Osteoblast (primary cell): ENCODE results near the gene KCTD21. TPM values are rescaled to one million over a fixed set of nuclear protein-coding genes. Genes with fewer than 3 reads are reported as not detected.
A peak's percentile ranks its signal among the peaks of the same experiment; 100 is the strongest.

Source experiments
- DNase-seq: peaks from one replicate; pipeline ENCODE4 v3.0.0; 2011; ENCODE audit warnings: low spot score, mixed read lengths; ENCODE audit not compliant: insufficient read length; ENCODE audit errors: missing footprints
- H2AFZ ChIP-seq: 2 replicates; pipeline ENCODE4 v1.6.0; 2011; ENCODE audit warnings: mild to moderate bottlenecking, low read length
- H3K27ac ChIP-seq: 2 replicates; pipeline ENCODE4 v1.5.1; 2011; ENCODE audit warnings: mild to moderate bottlenecking, low read depth, low read length, moderate library complexity
- H3K27me3 ChIP-seq: 2 replicates; pipeline ENCODE4 v1.6.0; 2012; ENCODE audit warnings: mild to moderate bottlenecking, control low read depth, inconsistent platforms, low read length, moderate library complexity; ENCODE audit not compliant: insufficient read depth
- H3K36me3 ChIP-seq: 2 replicates; pipeline ENCODE4 v1.5.1; 2011; ENCODE audit warnings: mild to moderate bottlenecking, low read length, control low read depth, moderate library complexity; ENCODE audit not compliant: insufficient read depth
- H3K4me1 ChIP-seq: 2 replicates; pipeline ENCODE4 v1.5.1; 2011; ENCODE audit warnings: mild to moderate bottlenecking, low read length, control low read depth, moderate library complexity; ENCODE audit not compliant: insufficient read depth
- H3K4me2 ChIP-seq: 2 replicates; pipeline ENCODE4 v1.6.0; 2011; ENCODE audit warnings: mild to moderate bottlenecking, low read length; ENCODE audit not compliant: insufficient read depth
- H3K4me3 ChIP-seq: fragments of 200-600 bp; sonication (generic); 3 replicates; pipeline ENCODE4 v1.5.1; 2012; ENCODE audit warnings: mild to moderate bottlenecking, low read length, inconsistent platforms; ENCODE audit not compliant: insufficient read depth
- H3K79me2 ChIP-seq: 2 replicates; pipeline ENCODE4 v1.6.0; 2012; ENCODE audit warnings: mild to moderate bottlenecking, low read length, control low read depth, inconsistent platforms; ENCODE audit not compliant: insufficient read depth
- H3K9me3 ChIP-seq: 2 replicates; pipeline ENCODE4 v1.5.1; 2011; ENCODE audit warnings: low read depth, low read length, control low read depth
- H4K20me1 ChIP-seq: 2 replicates; pipeline ENCODE4 v1.6.0; 2012; ENCODE audit warnings: mild to moderate bottlenecking, low read length, control low read depth; ENCODE audit not compliant: insufficient read depth
- total RNA-seq: library from RNA; depleted of rRNA; stranded (reverse); fragments of >200 nt; gene quantifications from 2 replicates; pipeline ENCODE4 v1.2.3, GENCODE V29; 2012
- TF ChIP-seq, protein P1 (sequence below): IDR thresholded peaks from 2 replicates; pipeline ENCODE4 v1.5.1; 2011; ENCODE audit warnings: mild to moderate bottlenecking, low read depth, low read length, moderate library complexity; ENCODE audit errors: extremely low read depth

The KCTD21 gene
- total RNA-seq, 1 donor, result 14.5 TPM

DNA sequence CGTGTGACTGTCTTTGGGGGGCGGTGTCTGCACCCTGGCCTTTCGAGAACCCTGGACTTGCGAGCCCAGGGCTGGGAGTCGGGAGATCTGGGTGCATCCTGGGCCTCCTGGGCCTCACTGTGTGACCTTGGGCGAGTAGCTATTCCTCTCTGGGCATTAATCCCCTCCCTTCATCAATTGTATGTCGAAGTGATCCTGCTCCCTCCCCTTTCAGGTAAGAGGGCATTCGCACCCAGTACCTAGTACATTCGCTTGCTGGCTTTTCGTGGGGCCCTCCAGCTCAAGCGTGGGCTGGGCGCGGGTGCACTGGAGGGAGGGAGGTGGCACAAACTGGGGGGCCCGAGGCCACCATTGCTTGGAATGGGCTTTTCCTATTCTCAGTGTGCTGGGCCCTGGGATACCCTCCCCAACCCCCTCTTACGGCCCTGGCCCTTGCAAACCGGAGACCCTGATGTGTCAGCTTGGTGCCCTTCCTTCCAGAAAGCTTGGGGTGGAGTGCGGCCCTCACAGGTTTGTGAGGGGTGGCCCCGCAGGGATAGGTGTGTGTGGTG, 823 bp upstream of the KCTD21 start:
- Histone ChIP-seq H3K27me3 (no peaks in the 10 kb centered on the region), H3K9me3 (no peaks in the 10 kb centered on the region), H3K79me2 (peaks cover 84% of the 10 kb centered on the region), H3K4me2 (peak overlapping the region; percentile 88), H3K4me3 (peak overlapping the region; percentile 98), H2AFZ (peak overlapping the region; percentile 82), H4K20me1 (peaks cover 23% of the 10 kb centered on the region), H3K4me1 (peaks cover 53% of the 10 kb centered on the region), H3K36me3 (peaks cover 17% of the 10 kb centered on the region), H3K27ac (peak overlapping the region; percentile 36)
- TF ChIP-seq, protein P1, sequence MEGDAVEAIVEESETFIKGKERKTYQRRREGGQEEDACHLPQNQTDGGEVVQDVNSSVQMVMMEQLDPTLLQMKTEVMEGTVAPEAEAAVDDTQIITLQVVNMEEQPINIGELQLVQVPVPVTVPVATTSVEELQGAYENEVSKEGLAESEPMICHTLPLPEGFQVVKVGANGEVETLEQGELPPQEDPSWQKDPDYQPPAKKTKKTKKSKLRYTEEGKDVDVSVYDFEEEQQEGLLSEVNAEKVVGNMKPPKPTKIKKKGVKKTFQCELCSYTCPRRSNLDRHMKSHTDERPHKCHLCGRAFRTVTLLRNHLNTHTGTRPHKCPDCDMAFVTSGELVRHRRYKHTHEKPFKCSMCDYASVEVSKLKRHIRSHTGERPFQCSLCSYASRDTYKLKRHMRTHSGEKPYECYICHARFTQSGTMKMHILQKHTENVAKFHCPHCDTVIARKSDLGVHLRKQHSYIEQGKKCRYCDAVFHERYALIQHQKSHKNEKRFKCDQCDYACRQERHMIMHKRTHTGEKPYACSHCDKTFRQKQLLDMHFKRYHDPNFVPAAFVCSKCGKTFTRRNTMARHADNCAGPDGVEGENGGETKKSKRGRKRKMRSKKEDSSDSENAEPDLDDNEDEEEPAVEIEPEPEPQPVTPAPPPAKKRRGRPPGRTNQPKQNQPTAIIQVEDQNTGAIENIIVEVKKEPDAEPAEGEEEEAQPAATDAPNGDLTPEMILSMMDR, result no peak
- DNase-seq, result peak; percentile 80

DNA sequence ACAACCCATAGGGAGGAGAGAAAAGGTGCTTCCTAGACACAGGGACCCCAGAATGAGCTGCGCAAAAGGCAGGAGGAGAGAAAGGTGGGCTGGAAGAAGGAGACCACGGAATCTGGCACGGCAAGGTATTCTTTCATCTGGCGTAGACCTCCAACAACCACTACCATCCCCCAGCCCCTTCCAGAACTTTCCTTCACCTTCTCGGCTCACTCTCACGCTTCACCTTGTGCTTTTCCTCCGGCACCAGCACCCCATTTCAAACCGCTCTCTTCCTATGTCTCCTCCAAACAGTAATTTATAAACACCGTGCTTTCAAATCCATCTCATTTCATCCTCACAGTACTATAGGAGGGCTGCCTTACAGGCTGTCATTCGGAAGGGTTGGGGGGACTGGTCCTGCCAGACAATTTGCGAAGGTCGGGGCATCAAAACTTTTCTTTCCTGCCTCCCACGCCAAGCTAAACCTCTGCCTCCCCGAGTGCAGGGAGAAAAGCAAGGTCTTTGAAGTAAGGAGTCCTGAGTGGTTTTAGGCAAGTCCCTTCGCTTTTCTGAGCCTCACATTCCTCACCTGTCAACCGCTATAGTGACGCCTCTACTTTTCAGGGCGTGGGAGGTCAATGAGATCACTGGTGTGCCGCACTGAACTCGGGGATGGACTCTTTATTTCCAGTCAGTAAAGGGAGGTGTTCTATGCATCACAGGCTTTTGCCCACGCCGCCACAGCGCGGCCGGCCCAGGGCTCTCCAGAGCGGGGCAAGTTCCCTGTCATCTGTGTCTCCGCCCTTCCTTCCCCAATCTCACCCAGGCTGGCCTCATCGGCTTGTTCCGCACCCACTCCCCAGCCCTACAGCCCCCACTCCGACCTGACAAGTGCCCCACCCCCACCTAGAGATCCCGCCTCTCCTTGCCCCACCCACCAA, 800 bp downstream of the KCTD21 start:
- no peaks in the 10 kb centered on the region for H3K9me3 ChIP-seq
- H3K36me3 ChIP-seq, result peaks cover 16% of the 10 kb centered on the region
- H3K27ac ChIP-seq, result peak overlapping the region; percentile 74
- peaks cover 85% of the 10 kb centered on the region for H3K79me2 ChIP-seq
- peak; percentile 94 for DNase-seq
- TF ChIP-seq, protein P1, result no peak
- no peaks in the 10 kb centered on the region for H3K27me3 ChIP-seq
- H3K4me3 ChIP-seq, result peak overlapping the region; percentile 98
- H4K20me1 ChIP-seq, result peaks cover 13% of the 10 kb centered on the region
- H2AFZ ChIP-seq, result peak overlapping the region; percentile 71
- H3K4me1 ChIP-seq, result peaks cover 51% of the 10 kb centered on the region
- peak overlapping the region; percentile 90 for H3K4me2 ChIP-seq

DNA sequence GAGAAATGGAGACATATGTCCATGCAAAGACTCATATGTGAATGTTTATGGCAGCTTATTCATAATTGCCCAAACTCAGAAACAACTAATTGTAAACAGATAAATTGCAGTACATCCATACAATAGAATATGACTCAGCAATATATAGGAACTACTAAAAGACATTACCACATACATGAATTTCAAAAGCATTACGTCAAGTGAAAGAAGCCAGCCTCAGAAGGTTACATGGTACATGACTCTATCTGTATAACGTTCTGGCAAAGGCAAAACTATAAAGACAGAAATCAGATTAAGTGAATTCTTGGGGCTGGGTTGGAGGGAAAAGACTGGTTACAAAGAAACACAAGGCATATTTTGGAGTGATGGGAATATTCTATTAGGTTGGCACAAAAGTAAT, 7.2 kb downstream of the KCTD21 start:
- no peak overlapping the region for H3K4me3 ChIP-seq
- no peak for DNase-seq
- peaks cover 16% of the 10 kb centered on the region for H3K4me1 ChIP-seq
- TF ChIP-seq, protein P1, result no peak
- no peak overlapping the region for H2AFZ ChIP-seq
- H3K36me3 ChIP-seq, result peaks cover 22% of the 10 kb centered on the region
- H3K9me3 ChIP-seq, result no peaks in the 10 kb centered on the region
- H3K79me2 ChIP-seq, result peaks cover 71% of the 10 kb centered on the region
- H4K20me1 ChIP-seq, result peaks cover 7% of the 10 kb centered on the region
- H3K27me3 ChIP-seq, result no peaks in the 10 kb centered on the region
- H3K27ac ChIP-seq, result no peak overlapping the region
- no peak overlapping the region for H3K4me2 ChIP-seq

DNA sequence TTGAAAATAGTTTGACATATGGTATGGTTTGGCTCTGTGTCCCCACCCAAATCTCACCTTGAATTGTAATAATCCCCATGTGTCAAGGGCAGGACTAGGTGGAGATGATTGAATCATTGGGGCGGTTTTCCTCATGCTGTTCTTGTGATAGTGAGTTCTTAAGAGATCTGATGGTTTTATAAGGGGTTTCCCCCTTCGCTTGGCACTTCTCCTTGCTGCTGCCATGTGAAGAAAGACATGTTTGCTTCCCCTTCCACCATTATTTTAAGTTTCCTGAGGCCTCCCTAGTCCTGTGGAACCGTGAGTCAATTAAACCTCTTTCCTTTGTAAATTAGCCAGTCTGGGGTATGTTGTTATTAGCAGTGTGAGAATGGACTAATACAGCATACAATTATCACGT, 7.7 kb downstream of the KCTD21 start:
- no peak for DNase-seq
- no peak overlapping the region for H2AFZ ChIP-seq
- no peak overlapping the region for H3K4me3 ChIP-seq
- H3K27me3 ChIP-seq, result no peaks in the 10 kb centered on the region
- peaks cover 12% of the 10 kb centered on the region for H3K4me1 ChIP-seq
- H3K4me2 ChIP-seq, result no peak overlapping the region
- TF ChIP-seq, protein P1, result no peak
- H3K79me2 ChIP-seq, result peaks cover 69% of the 10 kb centered on the region
- H3K27ac ChIP-seq, result no peak overlapping the region
- H4K20me1 ChIP-seq, result peaks cover 7% of the 10 kb centered on the region
- no peaks in the 10 kb centered on the region for H3K9me3 ChIP-seq
- H3K36me3 ChIP-seq, result peaks cover 25% of the 10 kb centered on the region
